ENCODE measurements around the gene TMEFF1.

The TMEFF1 gene

GRCh38 chr9:100430286-100430940, 42.5 kb upstream of the TMEFF1 start:
- TF ChIP-seq CTCF (IDR thresholded peaks at IDR 0.05; ENCODE audit: insufficient read depth, low read length, poor library complexity, severe bottlenecking) (no peak), EZH2phosphoT487 (conservative IDR thresholded peaks at IDR 0.05; ENCODE audit: low read length) (no peak)
- Histone ChIP-seq H3K79me2 (ENCODE audit: insufficient read depth, low read length) (peaks cover 15% of the 10 kb centered on the region; the same call in 1 of the 2 replicates), H3K4me3 (ENCODE audit: insufficient read depth, low read length, poor library complexity, severe bottlenecking) (no peak overlapping the region), H3K9me3 (ENCODE audit: insufficient read depth, low read length) (no peaks in the 10 kb centered on the region), H3K9ac (ENCODE audit: low read length) (no peak overlapping the region), H3K4me2 (ENCODE audit: low read depth, low read length, poor library complexity, severe bottlenecking) (no peak overlapping the region), H3F3A (ENCODE audit: insufficient read depth) (no peaks in the 10 kb centered on the region), H3K36me3 (ENCODE audit: low read length) (no peaks in the 10 kb centered on the region), H4K20me1 (ENCODE audit: low read depth, low read length) (no peaks in the 10 kb centered on the region), H3K27ac (ENCODE audit: low read depth, low read length) (no peak overlapping the region), H3K27me3 (ENCODE audit: low read length) (no peaks in the 10 kb centered on the region), H3K9me2 (replicated peaks; ENCODE audit: insufficient read depth, low read length) (no peaks in the 10 kb centered on the region), H2AFZ (ENCODE audit: low read depth, low read length, severe bottlenecking) (no peak overlapping the region)

DNA sequence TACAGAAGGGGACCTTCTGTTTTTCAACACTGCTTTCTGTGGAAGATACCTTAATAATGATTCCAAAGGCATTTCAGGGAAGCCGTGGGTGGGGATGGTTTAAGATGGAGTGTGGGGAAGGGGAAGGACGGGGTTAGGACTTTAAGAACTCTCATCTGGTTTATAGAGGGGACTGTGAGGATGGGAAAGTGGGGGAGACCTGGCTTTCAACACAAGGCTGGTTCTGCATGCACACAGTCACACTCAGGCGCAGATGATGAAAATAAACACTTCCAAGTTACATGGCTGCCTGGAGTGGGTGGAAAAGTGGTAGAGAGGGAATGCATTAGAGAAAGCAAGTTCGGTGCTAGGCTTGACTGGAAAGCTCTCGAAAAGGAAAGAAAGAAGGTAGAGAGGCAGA, 41.1 kb upstream of the TMEFF1 start:
- H3K9me3 ChIP-seq (ENCODE audit: insufficient read depth, low read length) = no peaks in the 10 kb centered on the region
- no peak overlapping the region for H3K27ac ChIP-seq (ENCODE audit: low read depth, low read length)
- no peak overlapping the region for H2AFZ ChIP-seq (ENCODE audit: low read depth, low read length, severe bottlenecking)
- H3K79me2 ChIP-seq (ENCODE audit: insufficient read depth, low read length) = peaks cover 15% of the 10 kb centered on the region; the same call in 1 of the 2 replicates
- no peak overlapping the region for H3K4me2 ChIP-seq (ENCODE audit: low read depth, low read length, poor library complexity, severe bottlenecking)
- no peaks in the 10 kb centered on the region for H3F3A ChIP-seq (ENCODE audit: insufficient read depth)
- no peaks in the 10 kb centered on the region for H4K20me1 ChIP-seq (ENCODE audit: low read depth, low read length)
- no peaks in the 10 kb centered on the region for H3K27me3 ChIP-seq (ENCODE audit: low read length)
- no peaks in the 10 kb centered on the region for H3K36me3 ChIP-seq (ENCODE audit: low read length)
- no peak overlapping the region for H3K9ac ChIP-seq (ENCODE audit: low read length)
- no peak for TF ChIP-seq CTCF (IDR thresholded peaks at IDR 0.05; ENCODE audit: insufficient read depth, low read length, poor library complexity, severe bottlenecking)
- no peak for TF ChIP-seq EZH2phosphoT487 (conservative IDR thresholded peaks at IDR 0.05; ENCODE audit: low read length)
- no peak overlapping the region for H3K4me3 ChIP-seq (ENCODE audit: insufficient read depth, low read length, poor library complexity, severe bottlenecking)
- H3K9me2 ChIP-seq (replicated peaks; ENCODE audit: insufficient read depth, low read length) = no peaks in the 10 kb centered on the region

- H4K20me1 ChIP-seq (ENCODE audit: low read depth, low read length) = no peaks in the 10 kb centered on the region
- H3F3A ChIP-seq (ENCODE audit: insufficient read depth) = no peaks in the 10 kb centered on the region
- H3K36me3 ChIP-seq (ENCODE audit: low read length) = no peaks in the 10 kb centered on the region
- no peaks in the 10 kb centered on the region for H3K9me2 ChIP-seq (replicated peaks; ENCODE audit: insufficient read depth, low read length)
- no peak overlapping the region for H3K27ac ChIP-seq (ENCODE audit: low read depth, low read length)
- TF ChIP-seq EZH2phosphoT487 (conservative IDR thresholded peaks at IDR 0.05; ENCODE audit: low read length) (no peak), CTCF (IDR thresholded peaks at IDR 0.05; ENCODE audit: insufficient read depth, low read length, poor library complexity, severe bottlenecking) (no peak)
- no peak overlapping the region for H3K4me2 ChIP-seq (ENCODE audit: low read depth, low read length, poor library complexity, severe bottlenecking)
- H2AFZ ChIP-seq (ENCODE audit: low read depth, low read length, severe bottlenecking) = no peak overlapping the region
- H3K9me3 ChIP-seq (ENCODE audit: insufficient read depth, low read length) = no peaks in the 10 kb centered on the region
- H3K27me3 ChIP-seq (ENCODE audit: low read length) = no peaks in the 10 kb centered on the region
- H3K9ac ChIP-seq (ENCODE audit: low read length) = no peak overlapping the region
- peaks cover 12% of the 10 kb centered on the region; the same call in 1 of the 2 replicates for H3K79me2 ChIP-seq (ENCODE audit: insufficient read depth, low read length)
- H3K4me3 ChIP-seq (ENCODE audit: insufficient read depth, low read length, poor library complexity, severe bottlenecking) = no peak overlapping the region
These were observed 40.2 kb upstream of the TMEFF1 start for GRCh38 chr9:100432736-100433135.

Data from SU-DHL-6 (cell line).